Measurements from ENCODE around the gene ADRA2C. TPM values are rescaled to one million over a fixed set of nuclear protein-coding genes. Genes with fewer than 3 reads are reported as not detected.

ADRA2C gene
- polyA plus RNA-seq, 1 donor from 2014 or later: 3.0 TPM

DNA sequence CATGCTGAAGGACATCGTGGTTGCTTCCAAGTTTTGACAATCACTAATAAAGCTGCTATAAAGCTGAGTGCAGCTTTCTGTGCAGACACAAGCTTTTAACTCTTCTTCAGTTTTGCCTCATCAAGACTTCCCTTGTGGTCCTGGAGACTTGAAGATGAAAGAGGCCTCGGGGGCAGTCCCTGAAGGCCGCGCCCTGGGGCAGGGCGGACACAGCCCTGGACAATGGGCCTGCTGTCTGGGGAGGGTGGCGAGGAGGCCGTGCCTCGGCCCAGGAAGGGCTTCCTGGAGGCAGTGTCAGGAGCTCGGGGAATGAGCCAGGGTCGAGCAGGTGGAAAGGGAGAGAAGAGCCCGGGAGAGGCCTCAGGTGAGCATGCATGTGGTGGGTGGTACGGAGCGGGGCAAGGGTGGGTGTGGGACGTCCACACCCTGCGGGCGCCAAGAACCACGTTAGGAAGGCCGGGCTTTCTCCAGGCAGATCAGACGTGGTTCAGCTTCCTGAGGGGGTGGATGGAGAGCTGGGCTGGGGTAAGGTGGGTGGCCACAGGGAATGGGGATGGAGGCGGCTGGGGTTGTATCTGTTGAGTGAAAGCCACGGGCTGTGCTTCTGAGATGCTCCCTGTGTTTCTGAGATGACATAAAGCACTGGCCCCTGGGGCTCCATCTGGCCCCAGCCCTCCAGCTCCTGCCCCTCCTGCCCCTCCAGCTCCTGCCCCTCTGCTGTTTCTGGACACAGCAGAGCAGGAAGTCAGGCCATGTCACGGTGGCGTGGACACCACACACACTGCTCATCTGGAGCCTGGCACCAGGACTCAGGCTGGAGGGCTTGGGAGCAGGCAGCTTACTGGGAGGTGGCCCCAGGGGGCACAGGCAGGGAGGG is 21.5 kb downstream of the ADRA2C start:
- Histone ChIP-seq H3K36me3 (ENCODE audit: insufficient read depth, low read length) (no peaks in the 10 kb centered on the region), H3K27ac (ENCODE audit: low read length) (no peak overlapping the region), H4K20me1 (ENCODE audit: insufficient read depth) (no peaks in the 10 kb centered on the region), H3K4me3 (ENCODE audit: low read length) (no peak overlapping the region), H3K9me3 (ENCODE audit: low read length) (no peaks in the 10 kb centered on the region), H3K27me3 (ENCODE audit: insufficient read depth, low read depth, low read length) (peaks cover 2% of the 10 kb centered on the region), H2AFZ (ENCODE audit: low read depth, low read length) (no peak overlapping the region), H3K4me2 (ENCODE audit: low read length) (no peak overlapping the region), H3K79me2 (replicated peaks; ENCODE audit: insufficient read depth, low read length) (no peaks in the 10 kb centered on the region), H3K9me2 (ENCODE audit: insufficient read depth, low read length) (no peaks in the 10 kb centered on the region), H3K9ac (ENCODE audit: low read length) (no peak overlapping the region), H3F3A (ENCODE audit: insufficient read depth, low read length, poor library complexity, severe bottlenecking) (no peaks in the 10 kb centered on the region)
- no peak for TF ChIP-seq POLR2AphosphoS5 (IDR thresholded peaks at IDR 0.05)
- TF ChIP-seq EP300 (conservative IDR thresholded peaks at IDR 0.05; ENCODE audit: poor library complexity, severe bottlenecking): no peak
- TF ChIP-seq, protein P1, sequence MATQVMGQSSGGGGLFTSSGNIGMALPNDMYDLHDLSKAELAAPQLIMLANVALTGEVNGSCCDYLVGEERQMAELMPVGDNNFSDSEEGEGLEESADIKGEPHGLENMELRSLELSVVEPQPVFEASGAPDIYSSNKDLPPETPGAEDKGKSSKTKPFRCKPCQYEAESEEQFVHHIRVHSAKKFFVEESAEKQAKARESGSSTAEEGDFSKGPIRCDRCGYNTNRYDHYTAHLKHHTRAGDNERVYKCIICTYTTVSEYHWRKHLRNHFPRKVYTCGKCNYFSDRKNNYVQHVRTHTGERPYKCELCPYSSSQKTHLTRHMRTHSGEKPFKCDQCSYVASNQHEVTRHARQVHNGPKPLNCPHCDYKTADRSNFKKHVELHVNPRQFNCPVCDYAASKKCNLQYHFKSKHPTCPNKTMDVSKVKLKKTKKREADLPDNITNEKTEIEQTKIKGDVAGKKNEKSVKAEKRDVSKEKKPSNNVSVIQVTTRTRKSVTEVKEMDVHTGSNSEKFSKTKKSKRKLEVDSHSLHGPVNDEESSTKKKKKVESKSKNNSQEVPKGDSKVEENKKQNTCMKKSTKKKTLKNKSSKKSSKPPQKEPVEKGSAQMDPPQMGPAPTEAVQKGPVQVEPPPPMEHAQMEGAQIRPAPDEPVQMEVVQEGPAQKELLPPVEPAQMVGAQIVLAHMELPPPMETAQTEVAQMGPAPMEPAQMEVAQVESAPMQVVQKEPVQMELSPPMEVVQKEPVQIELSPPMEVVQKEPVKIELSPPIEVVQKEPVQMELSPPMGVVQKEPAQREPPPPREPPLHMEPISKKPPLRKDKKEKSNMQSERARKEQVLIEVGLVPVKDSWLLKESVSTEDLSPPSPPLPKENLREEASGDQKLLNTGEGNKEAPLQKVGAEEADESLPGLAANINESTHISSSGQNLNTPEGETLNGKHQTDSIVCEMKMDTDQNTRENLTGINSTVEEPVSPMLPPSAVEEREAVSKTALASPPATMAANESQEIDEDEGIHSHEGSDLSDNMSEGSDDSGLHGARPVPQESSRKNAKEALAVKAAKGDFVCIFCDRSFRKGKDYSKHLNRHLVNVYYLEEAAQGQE (IDR thresholded peaks at IDR 0.05; ENCODE audit: borderline replicate concordance): no peak
- TF ChIP-seq SMC3 (conservative IDR thresholded peaks at IDR 0.05; ENCODE audit: poor library complexity): no peak
- no peak for TF ChIP-seq MXI1 (conservative IDR thresholded peaks at IDR 0.05; ENCODE audit: poor library complexity, severe bottlenecking)
- TF ChIP-seq EZH2 (IDR thresholded peaks at IDR 0.05; ENCODE audit: borderline replicate concordance, insufficient read depth, low read length, poor library complexity, severe bottlenecking): no peak
- TF ChIP-seq TAF1 (IDR thresholded peaks at IDR 0.05; ENCODE audit: low read depth): no peak
- TF ChIP-seq RAD21 (conservative IDR thresholded peaks at IDR 0.05): no peak
- TF ChIP-seq, protein P2, sequence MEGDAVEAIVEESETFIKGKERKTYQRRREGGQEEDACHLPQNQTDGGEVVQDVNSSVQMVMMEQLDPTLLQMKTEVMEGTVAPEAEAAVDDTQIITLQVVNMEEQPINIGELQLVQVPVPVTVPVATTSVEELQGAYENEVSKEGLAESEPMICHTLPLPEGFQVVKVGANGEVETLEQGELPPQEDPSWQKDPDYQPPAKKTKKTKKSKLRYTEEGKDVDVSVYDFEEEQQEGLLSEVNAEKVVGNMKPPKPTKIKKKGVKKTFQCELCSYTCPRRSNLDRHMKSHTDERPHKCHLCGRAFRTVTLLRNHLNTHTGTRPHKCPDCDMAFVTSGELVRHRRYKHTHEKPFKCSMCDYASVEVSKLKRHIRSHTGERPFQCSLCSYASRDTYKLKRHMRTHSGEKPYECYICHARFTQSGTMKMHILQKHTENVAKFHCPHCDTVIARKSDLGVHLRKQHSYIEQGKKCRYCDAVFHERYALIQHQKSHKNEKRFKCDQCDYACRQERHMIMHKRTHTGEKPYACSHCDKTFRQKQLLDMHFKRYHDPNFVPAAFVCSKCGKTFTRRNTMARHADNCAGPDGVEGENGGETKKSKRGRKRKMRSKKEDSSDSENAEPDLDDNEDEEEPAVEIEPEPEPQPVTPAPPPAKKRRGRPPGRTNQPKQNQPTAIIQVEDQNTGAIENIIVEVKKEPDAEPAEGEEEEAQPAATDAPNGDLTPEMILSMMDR (IDR thresholded peaks at IDR 0.05; ENCODE audit: poor library complexity, severe bottlenecking): no peak

DNA sequence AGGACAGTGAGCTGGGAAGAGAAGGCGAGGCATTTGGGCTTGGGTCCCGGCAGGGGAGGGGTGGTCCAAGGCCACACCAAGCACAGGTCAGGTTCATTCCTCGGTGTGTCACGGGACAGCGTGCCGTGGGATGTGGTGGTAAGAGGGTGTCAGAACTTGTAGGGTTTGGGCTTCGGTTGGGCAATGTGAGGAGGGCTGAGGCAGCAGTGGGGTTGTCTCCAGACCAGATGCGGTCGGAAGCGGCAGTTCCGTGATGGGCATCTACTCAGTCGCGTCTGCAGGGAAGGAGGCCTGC is 22.1 kb downstream of the ADRA2C start:
- no peaks in the 10 kb centered on the region for H3K9me2 ChIP-seq (ENCODE audit: insufficient read depth, low read length)
- H4K20me1 ChIP-seq (ENCODE audit: insufficient read depth): no peaks in the 10 kb centered on the region
- no peak overlapping the region for H3K9ac ChIP-seq (ENCODE audit: low read length)
- TF ChIP-seq, protein P1 (IDR thresholded peaks at IDR 0.05; ENCODE audit: borderline replicate concordance): no peak
- no peak for TF ChIP-seq RAD21 (conservative IDR thresholded peaks at IDR 0.05)
- H3K4me3 ChIP-seq (ENCODE audit: low read length): no peak overlapping the region
- no peak overlapping the region for H3K27ac ChIP-seq (ENCODE audit: low read length)
- peaks cover 2% of the 10 kb centered on the region for H3K27me3 ChIP-seq (ENCODE audit: insufficient read depth, low read depth, low read length)
- H3K79me2 ChIP-seq (replicated peaks; ENCODE audit: insufficient read depth, low read length): no peaks in the 10 kb centered on the region
- H3K4me2 ChIP-seq (ENCODE audit: low read length): no peak overlapping the region
- peaks cover 4% of the 10 kb centered on the region for H3K9me3 ChIP-seq (ENCODE audit: low read length)
- no peak overlapping the region for H2AFZ ChIP-seq (ENCODE audit: low read depth, low read length)
- H3F3A ChIP-seq (ENCODE audit: insufficient read depth, low read length, poor library complexity, severe bottlenecking): no peaks in the 10 kb centered on the region
- no peaks in the 10 kb centered on the region for H3K36me3 ChIP-seq (ENCODE audit: insufficient read depth, low read length)

Measured in neural cell (in vitro differentiated cells).